SKM-1 treated with dmso at 0.1 percent for 144 hours (cell line): ENCODE results near the gene DGUOK.
A peak's percentile ranks its signal among the peaks of the same experiment; 100 is the strongest.
"Not testable (repeated sequence)": the region's sequence is repeated elsewhere in the genome, so short reads cannot be mapped to it uniquely, and the experiment has no call there.

Source experiments
- DNase-seq: peaks from one replicate; lab custom pipeline; 2025; ENCODE audit not compliant: unreplicated experiment; lab: John Stamatoyannopoulos, UW

The DGUOK gene

DNA sequence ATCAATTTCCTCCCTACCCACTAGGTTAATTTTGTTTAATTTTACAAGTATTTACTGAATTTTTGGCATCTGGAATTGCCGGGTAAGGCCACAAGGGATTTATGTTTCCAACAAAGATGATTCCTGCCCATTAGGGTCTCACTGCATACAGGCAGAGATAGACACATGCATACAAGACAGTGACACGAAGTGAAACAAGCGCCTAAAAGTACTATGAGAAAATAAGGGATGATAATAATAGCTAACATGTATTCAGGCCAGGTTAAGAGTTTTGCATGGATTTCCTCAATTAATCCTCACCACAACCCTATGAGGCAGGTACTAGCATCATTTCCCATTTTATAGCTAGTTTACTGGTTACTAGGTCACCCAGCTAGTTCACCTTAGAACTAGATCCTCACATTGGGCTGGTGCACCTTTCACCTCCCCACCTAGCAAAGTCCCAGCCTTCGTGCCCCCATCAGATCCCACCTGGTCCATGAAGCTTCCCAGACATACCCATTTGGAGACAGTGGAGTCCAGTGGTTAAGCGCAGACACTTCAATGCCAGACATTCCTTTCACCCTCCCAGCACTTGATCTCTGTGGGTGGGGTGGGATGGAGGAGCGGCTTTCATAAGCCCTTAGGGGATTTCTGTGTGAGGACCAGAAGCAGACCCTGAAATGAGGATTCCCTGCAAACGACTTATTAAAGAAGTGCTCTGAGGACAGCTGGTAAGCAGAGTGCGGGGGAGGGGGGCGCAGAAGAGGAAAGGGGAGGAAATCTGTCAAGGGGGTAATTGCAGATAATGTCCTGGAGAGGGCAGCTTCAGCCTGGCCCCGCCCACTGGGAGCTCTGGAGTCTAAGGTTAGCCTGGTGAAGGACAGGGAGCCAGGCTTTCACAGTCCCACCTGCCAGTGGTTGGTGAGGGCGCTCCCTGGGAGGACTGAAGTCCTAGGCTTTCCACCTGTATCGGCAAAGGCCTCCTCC lies 5.8 kb upstream of the DGUOK start:
- peak; percentile 20 for DNase-seq

DNA sequence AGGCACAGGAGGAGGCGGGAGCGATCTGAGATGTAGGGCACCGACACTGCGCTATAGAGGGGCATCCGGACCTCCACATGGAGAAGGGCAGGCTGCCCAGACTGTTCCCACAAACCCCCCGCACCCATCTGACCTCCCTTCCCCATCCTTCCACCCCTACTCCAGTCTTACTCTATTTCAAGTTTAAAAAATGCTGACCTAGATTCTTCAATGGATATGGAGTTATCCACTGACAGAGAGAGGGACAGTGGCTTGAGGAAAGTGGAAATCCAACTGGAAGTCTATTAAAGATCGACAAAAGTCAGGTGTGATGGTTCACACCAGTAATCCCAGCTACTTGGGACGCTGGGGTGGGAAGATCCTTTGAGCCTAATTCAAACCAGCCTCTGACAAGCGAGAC lies 5.1 kb upstream of the DGUOK start:
- no peak for DNase-seq

DNA sequence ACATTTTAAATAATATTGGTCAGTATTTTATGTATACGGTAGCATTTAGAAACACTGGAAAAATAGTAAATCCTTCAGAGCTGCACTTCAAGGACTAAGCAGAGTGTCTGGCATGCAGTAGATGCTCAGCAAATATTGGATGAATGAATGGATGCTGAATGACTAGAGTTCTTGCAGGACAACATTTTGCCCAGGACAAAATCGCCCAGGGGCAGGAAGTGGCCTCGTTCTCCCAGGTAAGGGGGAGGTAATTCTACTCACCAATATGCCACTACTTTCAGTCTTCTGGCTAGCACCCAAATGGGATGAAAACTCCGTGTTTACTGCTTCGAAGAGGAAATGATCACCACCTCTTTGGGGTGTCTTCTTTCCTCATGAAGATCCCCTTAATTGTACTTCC lies 4.0 kb upstream of the DGUOK start:
- DNase-seq, result no peak

GRCh38 chr2:73925033-73925704 lies 1.5 kb upstream of the DGUOK start:
- DNase-seq, result peak; percentile 28

DNA sequence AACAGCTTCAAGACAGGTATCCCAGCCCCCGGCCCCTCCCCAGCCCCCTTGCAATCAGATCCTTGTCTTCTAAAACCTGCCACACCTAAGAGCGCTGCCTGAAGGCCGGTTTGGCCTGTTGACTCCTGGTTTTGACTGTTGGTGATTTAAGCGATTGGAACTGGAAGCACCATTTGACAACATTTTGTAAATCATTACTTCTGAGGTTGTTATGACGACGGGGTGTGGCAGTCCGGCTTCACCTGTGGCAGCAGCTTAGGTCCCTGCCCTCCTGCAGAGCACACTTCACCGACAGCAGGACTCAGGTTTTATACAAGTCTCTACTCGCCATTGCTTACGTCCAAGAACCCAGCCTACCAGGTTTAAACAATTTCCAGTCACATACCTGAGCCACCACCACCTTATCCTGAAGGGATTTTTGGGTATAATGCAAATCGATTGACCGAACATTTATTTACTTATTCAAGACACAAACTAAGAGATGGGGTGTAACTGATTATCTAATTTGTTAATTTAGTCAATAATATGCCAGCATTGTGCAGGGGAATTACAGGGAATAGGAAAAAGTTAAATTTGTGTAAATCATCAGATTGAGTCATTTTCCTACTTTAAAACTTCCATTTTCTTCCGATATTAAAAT lies 707 bp upstream of the DGUOK start:
- no peak for DNase-seq

DNA sequence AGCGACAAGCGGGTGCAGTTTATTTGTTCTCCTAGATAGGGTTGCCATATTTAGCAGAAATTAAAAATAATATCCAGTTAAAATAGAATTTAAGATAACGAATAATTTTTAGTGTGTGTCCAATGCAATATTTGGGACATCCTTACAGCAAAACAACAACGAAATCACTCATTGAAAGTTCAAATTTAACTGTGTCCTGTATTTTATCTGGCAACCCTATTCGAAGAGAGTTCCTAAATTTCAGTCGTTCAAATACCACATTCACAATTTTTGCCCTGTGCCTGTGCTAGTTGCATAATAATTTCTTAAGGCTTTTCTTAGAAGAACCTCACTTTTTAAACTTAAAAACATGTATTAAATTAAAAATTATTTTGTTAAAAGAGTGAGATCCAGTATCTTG lies 664 bp downstream of the DGUOK start:
- DNase-seq, result no peak

GRCh38 chr2:73928963-73929347 lies 2.3 kb downstream of the DGUOK start:
- DNase-seq, result no peak

GRCh38 chr2:73930386-73930785 lies 3.7 kb downstream of the DGUOK start:
- DNase-seq, result no peak

DNA sequence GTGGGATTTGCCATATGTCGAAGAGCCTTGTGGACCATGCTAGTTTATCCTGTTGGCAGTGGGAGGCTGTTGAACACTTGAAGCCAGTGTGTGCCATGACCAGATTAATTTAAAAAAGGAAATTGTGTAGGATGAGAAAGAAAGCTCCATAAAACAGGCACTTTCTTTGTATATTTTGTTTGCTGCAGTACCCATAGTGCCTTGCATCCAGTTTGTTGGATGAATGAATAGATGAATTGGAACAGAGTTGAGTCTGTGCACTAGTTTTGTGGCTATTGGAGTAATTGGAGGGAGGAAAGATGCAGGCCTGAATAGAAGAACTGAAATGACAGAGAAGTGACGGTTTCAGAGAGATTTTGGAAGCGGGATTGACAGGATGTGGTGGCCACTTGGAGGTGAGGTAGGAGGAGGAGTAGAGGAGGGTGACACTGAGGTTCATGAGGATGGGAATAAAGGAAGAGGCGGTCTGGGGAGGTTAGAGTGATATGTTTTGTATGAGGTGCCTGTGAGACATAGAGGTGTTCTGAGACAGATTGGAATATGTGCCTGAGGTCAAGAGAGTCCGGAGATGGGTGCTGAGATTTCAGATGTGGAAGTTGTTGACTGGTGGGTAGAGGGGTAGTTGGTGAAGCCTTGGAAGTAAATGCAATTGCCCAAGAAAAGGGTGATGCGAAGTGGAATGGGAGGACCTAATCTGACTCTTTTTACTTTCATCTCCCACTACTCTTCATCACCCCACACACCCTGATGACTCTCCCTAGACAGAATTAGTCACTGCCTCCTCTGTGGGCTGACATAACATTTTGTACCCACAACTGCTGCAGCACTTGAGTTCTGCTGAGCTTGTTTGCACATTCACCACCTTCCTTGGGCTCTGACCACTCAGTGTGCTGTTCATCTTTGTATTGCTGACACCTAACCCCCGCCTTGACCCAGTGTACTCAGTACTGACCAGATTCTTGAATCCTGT lies 5.1 kb downstream of the DGUOK start:
- DNase-seq, result no peak

- DNase-seq, result no peak
These were observed 6.5 kb downstream of the DGUOK start for GRCh38 chr2:73933194-73933593.

GRCh38 chr2:73935641-73936040 lies 9.0 kb downstream of the DGUOK start:
- no peak for DNase-seq

GRCh38 chr2:73937103-73937885 lies 10.6 kb downstream of the DGUOK start:
- no peak for DNase-seq

- DNase-seq, result no peak
These were observed 11.2 kb downstream of the DGUOK start for GRCh38 chr2:73937899-73938298.

DNA sequence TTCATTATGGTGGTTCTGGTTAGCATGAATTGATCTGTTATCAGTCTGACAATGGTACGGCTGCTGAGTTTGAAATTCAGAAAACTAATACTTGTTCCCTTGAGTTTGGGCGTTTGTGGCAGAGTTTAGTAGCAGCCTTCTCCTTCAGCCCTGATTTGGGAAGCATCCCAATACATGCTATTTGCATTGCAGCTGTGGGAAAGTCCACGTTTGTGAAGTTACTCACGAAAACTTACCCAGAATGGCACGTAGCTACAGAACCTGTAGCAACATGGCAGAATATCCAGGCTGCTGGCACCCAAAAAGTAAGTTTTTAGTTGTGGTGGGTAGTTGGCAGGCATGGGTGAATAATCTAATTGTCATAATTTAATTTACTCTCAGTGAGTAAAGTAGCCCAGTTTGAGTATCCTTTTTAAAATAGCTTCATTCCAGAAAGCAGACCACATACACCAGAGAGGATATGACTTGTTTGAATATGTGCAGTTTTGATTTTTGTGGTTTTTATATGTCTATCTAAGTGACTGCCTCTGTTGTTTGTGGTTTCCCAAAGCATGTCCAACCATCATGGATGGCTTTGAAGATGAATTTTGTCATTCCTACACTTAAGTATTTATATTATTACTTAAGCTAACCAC lies 12.2 kb downstream of the DGUOK start:
- no peak for DNase-seq

DNA sequence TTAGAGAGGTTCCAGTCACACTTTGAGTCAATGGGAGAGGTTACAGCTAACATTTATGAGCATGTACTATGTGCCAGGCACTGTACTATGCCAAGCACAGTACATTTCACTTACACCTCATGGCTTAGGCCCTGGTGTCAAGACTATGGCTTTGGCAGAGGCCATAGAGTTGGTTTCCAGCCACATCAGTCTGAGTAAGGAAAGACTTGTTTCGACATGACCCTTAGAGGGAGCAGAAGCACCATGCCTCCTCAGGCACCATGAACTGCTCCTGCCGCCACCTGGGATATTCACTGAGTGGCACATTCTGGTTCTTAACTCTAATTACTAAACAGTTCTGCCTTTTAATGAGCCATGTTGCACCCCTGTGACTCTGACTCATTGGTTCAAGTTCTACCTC lies 12.7 kb downstream of the DGUOK start:
- DNase-seq, result no peak

DNA sequence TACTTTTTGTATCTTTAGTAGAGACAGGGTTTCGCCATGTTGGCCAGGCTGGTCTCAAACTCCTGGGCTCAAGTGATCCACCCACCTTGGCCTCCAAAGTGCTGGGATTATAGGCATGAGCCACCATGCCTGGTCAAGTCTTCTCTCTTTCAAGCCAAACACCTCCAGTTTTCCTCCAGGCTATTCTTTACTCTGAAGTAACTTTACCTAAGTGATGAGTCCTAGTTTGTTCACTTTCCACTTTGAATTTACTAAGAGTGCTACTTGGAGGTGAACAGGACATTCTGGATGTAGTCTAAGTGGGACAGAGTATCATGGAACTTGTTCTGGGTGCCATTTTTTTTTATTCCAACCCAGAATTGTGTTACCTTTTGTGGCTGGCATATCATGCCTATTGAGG lies 13.4 kb downstream of the DGUOK start:
- DNase-seq, result not testable (repeated sequence)

DNA sequence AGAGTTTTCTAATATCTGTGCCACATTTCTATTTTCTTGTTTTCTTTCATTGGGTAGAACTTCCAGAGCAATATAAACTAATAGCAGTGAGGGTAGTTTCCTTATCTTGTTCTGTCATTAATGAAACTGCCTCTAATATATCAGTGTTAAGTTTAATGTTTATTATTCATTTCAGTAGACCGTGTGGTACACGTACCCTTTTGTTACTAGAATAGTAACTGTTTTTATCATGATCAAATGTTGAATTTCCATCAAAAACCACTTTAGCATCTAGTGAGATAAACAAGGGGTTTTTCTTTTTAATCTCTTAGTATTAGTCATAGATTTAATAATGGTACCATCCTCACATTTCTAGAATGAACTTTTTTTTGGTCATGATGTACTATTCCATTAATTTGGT lies 16.0 kb downstream of the DGUOK start:
- no peak for DNase-seq

GRCh38 chr2:73944714-73945113 lies 18.0 kb downstream of the DGUOK start:
- no peak for DNase-seq

DNA sequence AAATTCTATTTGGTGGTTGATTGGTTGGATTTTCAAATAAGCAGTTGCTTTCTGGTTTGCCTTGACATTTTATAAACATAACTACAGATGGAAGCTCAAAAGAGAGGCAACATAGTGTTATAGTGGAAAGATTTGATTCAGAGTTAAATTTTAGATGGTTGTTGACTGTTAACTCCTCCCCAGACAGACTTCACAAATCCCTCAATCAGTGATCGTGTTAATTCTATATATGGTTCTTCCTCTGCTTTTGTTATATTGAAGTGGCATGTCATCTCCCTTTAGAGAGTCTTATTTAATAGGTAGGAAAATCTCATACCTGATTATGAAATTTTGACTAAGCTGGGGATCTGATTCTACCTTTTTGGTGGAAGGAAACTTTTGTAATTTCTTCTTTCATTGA lies 19.5 kb downstream of the DGUOK start:
- no peak for DNase-seq

- no peak for DNase-seq
These were observed 20.0 kb downstream of the DGUOK start for GRCh38 chr2:73946666-73947065.
